Measurements from ENCODE around the gene MIXL1.

DNA sequence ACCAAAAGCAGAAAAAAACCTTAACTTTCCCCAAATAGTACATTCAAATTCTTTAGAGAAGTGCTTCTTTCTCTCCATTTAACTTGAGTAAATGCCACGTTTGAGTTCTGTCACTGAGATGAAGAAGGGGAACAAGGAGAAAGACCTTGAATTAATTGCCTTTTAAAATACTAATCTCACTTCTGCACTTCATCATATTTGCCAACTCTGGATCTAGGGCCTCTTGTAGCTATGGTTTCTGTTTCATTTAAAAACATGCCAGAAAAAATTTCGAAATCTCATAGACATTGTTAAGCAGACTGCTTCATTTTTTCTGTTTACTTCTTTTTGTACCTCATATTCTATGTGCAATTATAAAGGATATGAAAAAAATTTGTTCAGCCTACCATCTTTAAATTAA is 24.6 kb downstream of the MIXL1 start:
- TF ChIP-seq POLR2A (IDR thresholded peaks at IDR 0.05) = no peak
- TF ChIP-seq, protein P1, sequence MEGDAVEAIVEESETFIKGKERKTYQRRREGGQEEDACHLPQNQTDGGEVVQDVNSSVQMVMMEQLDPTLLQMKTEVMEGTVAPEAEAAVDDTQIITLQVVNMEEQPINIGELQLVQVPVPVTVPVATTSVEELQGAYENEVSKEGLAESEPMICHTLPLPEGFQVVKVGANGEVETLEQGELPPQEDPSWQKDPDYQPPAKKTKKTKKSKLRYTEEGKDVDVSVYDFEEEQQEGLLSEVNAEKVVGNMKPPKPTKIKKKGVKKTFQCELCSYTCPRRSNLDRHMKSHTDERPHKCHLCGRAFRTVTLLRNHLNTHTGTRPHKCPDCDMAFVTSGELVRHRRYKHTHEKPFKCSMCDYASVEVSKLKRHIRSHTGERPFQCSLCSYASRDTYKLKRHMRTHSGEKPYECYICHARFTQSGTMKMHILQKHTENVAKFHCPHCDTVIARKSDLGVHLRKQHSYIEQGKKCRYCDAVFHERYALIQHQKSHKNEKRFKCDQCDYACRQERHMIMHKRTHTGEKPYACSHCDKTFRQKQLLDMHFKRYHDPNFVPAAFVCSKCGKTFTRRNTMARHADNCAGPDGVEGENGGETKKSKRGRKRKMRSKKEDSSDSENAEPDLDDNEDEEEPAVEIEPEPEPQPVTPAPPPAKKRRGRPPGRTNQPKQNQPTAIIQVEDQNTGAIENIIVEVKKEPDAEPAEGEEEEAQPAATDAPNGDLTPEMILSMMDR (IDR thresholded peaks at IDR 0.05) = no peak

Data from body of pancreas (tissue), 4 donors.